Left ventricle myocardium inferior (tissue), 1 donor: ENCODE data around the gene FRY. TPM values are rescaled to one million over a fixed set of nuclear protein-coding genes. Genes with fewer than 3 reads are reported as not detected.

Source experiments
- DNase-seq: peaks from one replicate; pipeline ENCODE4 v3.0.0-alpha.2; 2020
- H3K27ac ChIP-seq: fragments of 200-600 bp; replicated peaks from 2 replicates; pipeline ENCODE4 v1.8.0; 2021
- H3K27me3 ChIP-seq: fragments of 200-600 bp; 2 replicates; pipeline ENCODE4 v1.8.0; 2021; ENCODE audit warnings: low read depth
- H3K36me3 ChIP-seq: fragments of 200-600 bp; 2 replicates; pipeline ENCODE4 v1.8.0; 2021
- H3K4me1 ChIP-seq: fragments of 200-600 bp; 2 replicates; pipeline ENCODE4 v1.8.0; 2021
- H3K4me3 ChIP-seq: fragments of 200-600 bp; 2 replicates; pipeline ENCODE4 v1.8.0; 2021; ENCODE audit warnings: mild to moderate bottlenecking, moderate library complexity
- H3K9me3 ChIP-seq: fragments of 200-600 bp; replicated peaks from 2 replicates; pipeline ENCODE4 v1.8.0; 2021
- CTCF ChIP-seq: fragments of 200-600 bp; IDR thresholded peaks from 2 replicates; pipeline ENCODE4 v1.8.0; 2021; ENCODE audit warnings: antibody characterized with exemption, mild to moderate bottlenecking, borderline replicate concordance
- intact Hi-C: fragments of 100-400 bp; cut with micrococcal nuclease; formaldehyde crosslinking; loops from one replicate; pipeline ENCODE4 v1.11.0; 2022
- total RNA-seq: library from RNA; stranded (reverse); fragmentation: NEBNext Ultra II Directional; extraction: Animal tissue kit (Norgen Biotek cat#: 25700); gene quantifications from one replicate; pipeline ENCODE4 v1.2.1, GENCODE V29; 2021
- donor health status: DM: no; HTN: yes; CAD: no; lungs with severe emphysema.

Gene FRY
- total RNA-seq, 1 donor from 2014 or later = 167 TPM

- Histone ChIP-seq H3K27me3 (no peaks in the 10 kb centered on the region), H3K27ac (no peak overlapping the region), H3K4me1 (peaks cover 45% of the 10 kb centered on the region), H3K9me3 (no peaks in the 10 kb centered on the region), H3K36me3 (peaks cover 32% of the 10 kb centered on the region), H3K4me3 (no peak overlapping the region)
- no peak for DNase-seq
- intact Hi-C loops = no loop called here
- TF ChIP-seq CTCF = no peak
Observed at GRCh38 chr13:32170841-32171240, 139.3 kb downstream of the FRY start.

GRCh38 chr13:32173881-32174280 is 142.3 kb downstream of the FRY start:
- Histone ChIP-seq H3K27me3 (no peaks in the 10 kb centered on the region), H3K4me1 (peaks cover 19% of the 10 kb centered on the region), H3K27ac (no peak overlapping the region), H3K4me3 (no peak overlapping the region), H3K9me3 (no peaks in the 10 kb centered on the region), H3K36me3 (peaks cover 58% of the 10 kb centered on the region)
- no peak for DNase-seq
- intact Hi-C loops = no loop called here
- no peak for TF ChIP-seq CTCF

GRCh38 chr13:32174366-32174765 is 142.8 kb downstream of the FRY start:
- H3K9me3 ChIP-seq = no peaks in the 10 kb centered on the region
- no peak overlapping the region for H3K27ac ChIP-seq
- peaks cover 62% of the 10 kb centered on the region for H3K36me3 ChIP-seq
- TF ChIP-seq CTCF = no peak
- H3K4me3 ChIP-seq = no peak overlapping the region
- no peaks in the 10 kb centered on the region for H3K27me3 ChIP-seq
- no peak for DNase-seq
- intact Hi-C loops = no loop called here
- peaks cover 14% of the 10 kb centered on the region for H3K4me1 ChIP-seq

- no peaks in the 10 kb centered on the region for H3K27me3 ChIP-seq
- peaks cover 71% of the 10 kb centered on the region for H3K36me3 ChIP-seq
- H3K9me3 ChIP-seq = no peaks in the 10 kb centered on the region
- no peak for DNase-seq
- intact Hi-C loops = no loop called here
- H3K4me3 ChIP-seq = no peak overlapping the region
- no peak overlapping the region for H3K27ac ChIP-seq
- peaks cover 5% of the 10 kb centered on the region for H3K4me1 ChIP-seq
- TF ChIP-seq CTCF = no peak
Observed at GRCh38 chr13:32175307-32175706, 143.7 kb downstream of the FRY start.

- no peak overlapping the region for H3K4me3 ChIP-seq
- peaks cover 2% of the 10 kb centered on the region for H3K4me1 ChIP-seq
- H3K27me3 ChIP-seq = no peaks in the 10 kb centered on the region
- no peaks in the 10 kb centered on the region for H3K9me3 ChIP-seq
- H3K27ac ChIP-seq = no peak overlapping the region
- intact Hi-C loops = no loop called here
- no peak for DNase-seq
- no peak for TF ChIP-seq CTCF
- H3K36me3 ChIP-seq = peaks cover 76% of the 10 kb centered on the region
Observed at GRCh38 chr13:32175943-32176342, 144.4 kb downstream of the FRY start.

GRCh38 chr13:32176696-32177095 is 145.1 kb downstream of the FRY start:
- no peak for DNase-seq
- Histone ChIP-seq H3K4me3 (no peak overlapping the region), H3K4me1 (peaks cover 2% of the 10 kb centered on the region), H3K27ac (no peak overlapping the region), H3K9me3 (no peaks in the 10 kb centered on the region), H3K36me3 (peaks cover 74% of the 10 kb centered on the region), H3K27me3 (no peaks in the 10 kb centered on the region)
- intact Hi-C loops = no loop called here
- TF ChIP-seq CTCF = no peak
